ENCODE data around the gene CLCN2. TPM values are rescaled to one million over a fixed set of nuclear protein-coding genes. Genes with fewer than 3 reads are reported as not detected.

CLCN2 gene
- total RNA-seq, 1 experiment from 2014 or later = 22.9 TPM

- CTCF ChIA-PET = no interaction called here
- Mint-ChIP-seq H3K27ac (ENCODE audit: unreplicated experiment) (no peak overlapping the region), H3K4me3 (ENCODE audit: low read depth, unreplicated experiment) (no peak overlapping the region), H3K36me3 (ENCODE audit: insufficient read depth, unreplicated experiment) (no peaks in the 10 kb centered on the region), H3K9me3 (ENCODE audit: low read depth, unreplicated experiment) (no peaks in the 10 kb centered on the region), H3K27me3 (ENCODE audit: unreplicated experiment) (peaks cover 96% of the 10 kb centered on the region), H3K4me1 (ENCODE audit: low read depth, unreplicated experiment) (no peaks in the 10 kb centered on the region)
- intact Hi-C loops (cut with micrococcal nuclease; ENCODE audit: unreplicated experiment) = no loop called here
- DNase-seq = no peak
- no TSS peak for BruUV-seq (replicated peaks)
- no peak for TF ChIP-seq CTCF (IDR thresholded peaks at IDR 0.05; ENCODE audit: unreplicated experiment)
Measured at GRCh38 chr3:184389384-184389783, 28.0 kb upstream of the CLCN2 start.

DNA sequence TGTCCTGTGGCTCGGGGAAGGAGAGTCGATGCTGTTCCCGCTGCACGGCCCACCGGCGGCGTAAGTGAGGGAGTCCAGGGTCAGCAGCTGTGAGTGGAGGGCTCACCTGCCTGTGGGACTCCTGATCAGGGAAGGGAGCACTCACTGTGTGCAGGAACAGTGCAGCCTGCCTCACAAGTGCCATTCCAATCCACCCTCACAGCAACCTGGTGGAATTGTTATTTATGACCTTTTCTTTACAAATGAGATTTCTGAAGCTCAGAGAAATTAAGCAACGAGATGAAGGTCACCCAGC, 27.5 kb upstream of the CLCN2 start:
- Mint-ChIP-seq H3K27ac (ENCODE audit: unreplicated experiment) (no peak overlapping the region), H3K27me3 (ENCODE audit: unreplicated experiment) (peaks cover 96% of the 10 kb centered on the region), H3K36me3 (ENCODE audit: insufficient read depth, unreplicated experiment) (no peaks in the 10 kb centered on the region), H3K9me3 (ENCODE audit: low read depth, unreplicated experiment) (no peaks in the 10 kb centered on the region), H3K4me3 (ENCODE audit: low read depth, unreplicated experiment) (no peak overlapping the region), H3K4me1 (ENCODE audit: low read depth, unreplicated experiment) (no peaks in the 10 kb centered on the region)
- intact Hi-C loops (cut with micrococcal nuclease; ENCODE audit: unreplicated experiment) = no loop called here
- no peak for DNase-seq
- no peak for TF ChIP-seq CTCF (IDR thresholded peaks at IDR 0.05; ENCODE audit: unreplicated experiment)
- CTCF ChIA-PET = no interaction called here
- BruUV-seq (replicated peaks) = no TSS peak

DNA sequence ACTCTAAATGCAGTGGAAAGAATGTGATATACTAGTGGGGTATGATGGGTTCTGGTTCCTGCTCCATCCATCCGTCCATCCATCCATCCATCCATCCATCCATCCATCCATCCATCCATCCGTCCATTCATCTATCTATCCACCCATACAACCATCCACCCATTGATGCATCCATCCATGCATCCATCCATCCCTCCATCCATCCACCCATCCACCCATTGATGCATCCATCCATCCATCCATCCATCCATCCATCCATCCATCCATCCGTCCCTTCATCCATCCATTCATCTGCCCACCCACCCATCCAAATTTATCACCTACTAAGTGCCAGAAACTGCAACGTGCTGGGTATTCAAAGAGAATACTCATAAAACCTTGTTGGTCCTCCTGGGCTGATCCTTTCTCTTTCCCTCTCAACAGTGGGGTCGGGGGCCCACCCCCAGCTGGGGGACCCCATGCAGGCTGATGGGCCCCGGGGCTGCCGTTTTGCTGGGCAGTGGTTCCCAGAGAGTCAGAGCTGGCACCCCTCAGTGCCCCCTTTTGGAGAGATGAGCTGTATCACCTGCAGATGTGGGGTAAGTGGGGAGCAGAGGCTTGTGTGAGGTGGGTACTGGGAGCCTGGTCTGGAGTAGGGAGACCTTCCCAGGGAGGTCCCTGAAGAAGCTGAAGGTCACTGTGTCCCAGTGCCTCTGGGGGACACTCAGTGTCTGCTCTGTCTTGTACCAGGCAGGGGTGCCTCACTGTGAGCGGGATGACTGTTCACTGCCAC, 26.9 kb upstream of the CLCN2 start:
- Mint-ChIP-seq H3K27ac (ENCODE audit: unreplicated experiment) (no peak overlapping the region), H3K4me3 (ENCODE audit: low read depth, unreplicated experiment) (no peak overlapping the region), H3K36me3 (ENCODE audit: insufficient read depth, unreplicated experiment) (no peaks in the 10 kb centered on the region), H3K4me1 (ENCODE audit: low read depth, unreplicated experiment) (no peaks in the 10 kb centered on the region), H3K27me3 (ENCODE audit: unreplicated experiment) (peaks cover 96% of the 10 kb centered on the region), H3K9me3 (ENCODE audit: low read depth, unreplicated experiment) (no peaks in the 10 kb centered on the region)
- no peak for TF ChIP-seq CTCF (IDR thresholded peaks at IDR 0.05; ENCODE audit: unreplicated experiment)
- intact Hi-C loops (cut with micrococcal nuclease; ENCODE audit: unreplicated experiment) = no loop called here
- CTCF ChIA-PET = no interaction called here
- DNase-seq = no peak
- no TSS peak for BruUV-seq (replicated peaks)

DNA sequence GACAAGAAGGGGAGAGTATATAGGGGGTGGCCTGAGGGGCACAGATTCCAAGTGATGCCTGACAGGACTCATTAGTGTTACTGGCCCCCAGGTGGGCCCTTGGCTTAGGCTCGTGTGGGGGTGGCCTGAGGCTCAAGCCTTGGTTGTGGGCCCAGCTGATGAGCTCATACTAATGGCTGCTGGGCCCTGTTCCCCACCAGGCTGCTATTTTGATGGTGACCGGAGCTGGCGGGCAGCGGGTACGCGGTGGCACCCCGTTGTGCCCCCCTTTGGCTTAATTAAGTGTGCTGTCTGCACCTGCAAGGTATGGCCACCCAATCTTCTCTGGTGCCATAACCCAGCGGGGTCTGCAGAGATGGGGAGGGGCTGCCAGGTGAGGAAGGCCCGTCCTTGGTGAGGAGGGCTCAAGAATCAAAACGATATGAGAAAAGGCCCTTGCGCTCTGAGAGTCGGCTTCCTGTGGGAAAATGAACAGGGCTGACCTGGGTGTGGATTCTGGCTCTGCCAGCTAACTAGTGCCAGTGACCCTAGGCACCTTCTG, 25.8 kb upstream of the CLCN2 start:
- no peak for DNase-seq
- no peak overlapping the region for H3K27ac Mint-ChIP-seq (ENCODE audit: unreplicated experiment)
- no peaks in the 10 kb centered on the region for H3K36me3 Mint-ChIP-seq (ENCODE audit: insufficient read depth, unreplicated experiment)
- no peaks in the 10 kb centered on the region for H3K4me1 Mint-ChIP-seq (ENCODE audit: low read depth, unreplicated experiment)
- intact Hi-C loops (cut with micrococcal nuclease; ENCODE audit: unreplicated experiment) = no loop called here
- H3K9me3 Mint-ChIP-seq (ENCODE audit: low read depth, unreplicated experiment) = no peaks in the 10 kb centered on the region
- no TSS peak for BruUV-seq (replicated peaks)
- no peak for TF ChIP-seq CTCF (IDR thresholded peaks at IDR 0.05; ENCODE audit: unreplicated experiment)
- no peak overlapping the region for H3K4me3 Mint-ChIP-seq (ENCODE audit: low read depth, unreplicated experiment)
- H3K27me3 Mint-ChIP-seq (ENCODE audit: unreplicated experiment) = peaks cover 100% of the 10 kb centered on the region
- CTCF ChIA-PET = no interaction called here

Measured in Calu3 (cell line).